Panc1 (cell line): ENCODE results near the gene KCNQ1. TPM values are rescaled to one million over a fixed set of nuclear protein-coding genes. Genes with fewer than 3 reads are reported as not detected.

Experiments used
- ATAC-seq: fragments of 200-7000 bp; cut with Tn5 transposase; 2 replicates; pipeline ENCODE4 v1.9.1; 2020; ENCODE audit warnings: mild to moderate bottlenecking, moderate library complexity
- BruUV-seq: library from RNA; stranded (reverse); fragments of 400-500 nt; replicated peaks from 2 replicates; lab custom pipeline; 2021; lab: Mats Ljungman, UMichigan
- CTCF ChIA-PET: fragments of 300-600 bp; sonication (Branson Sonifier 250); formaldehyde crosslinking; loops from one replicate; lab custom pipeline; 2022; ENCODE audit warnings: antibody characterized with exemption; lab: Charles Lee
- POLR2A ChIA-PET: fragments of 300-600 bp; sonication (Branson Sonifier 250); formaldehyde crosslinking; loops from one replicate; lab custom pipeline; 2022; ENCODE audit warnings: antibody characterized with exemption; lab: Charles Lee
- DNase-seq: peaks from one replicate; pipeline ENCODE4 v3.0.0-alpha.2; 2010; ENCODE audit warnings: low read depth, low spot score
- H3K27ac ChIP-seq: 2 replicates; pipeline ENCODE4 v1.5.1; 2011; ENCODE audit warnings: mild to moderate bottlenecking, low read length, inconsistent platforms
- H3K27me3 ChIP-seq: fragments of 200-500 bp; sonication (Bioruptor generic); 2 replicates; pipeline ENCODE4 v1.6.0; 2014; ENCODE audit warnings: low read length, inconsistent platforms; ENCODE audit not compliant: control insufficient read depth, insufficient read depth
- H3K36me3 ChIP-seq: fragments of 200-500 bp; sonication (Bioruptor generic); 2 replicates; pipeline ENCODE4 v1.5.1; 2014; ENCODE audit warnings: inconsistent platforms, mild to moderate bottlenecking, low read length, moderate library complexity; ENCODE audit not compliant: control insufficient read depth, insufficient read depth
- H3K4me1 ChIP-seq: 2 replicates; pipeline ENCODE4 v1.5.1; 2011; ENCODE audit warnings: inconsistent platforms, mild to moderate bottlenecking, low read length, moderate library complexity; ENCODE audit not compliant: control insufficient read depth, insufficient read depth
- H3K4me3 ChIP-seq, 2 experiments: 2 replicates each; pipeline ENCODE4 v1.5.1; 2011 to 2012; ENCODE audit warnings: low read depth in 2 of 2, low read length in 2 of 2, mild to moderate bottlenecking in 2 of 2, inconsistent platforms in 1 of 2, moderate library complexity in 1 of 2
- H3K9me3 ChIP-seq: fragments of 200-500 bp; sonication (Bioruptor generic); 2 replicates; pipeline ENCODE4 v1.5.1; 2014; ENCODE audit warnings: low read depth, mild to moderate bottlenecking, inconsistent platforms, low read length, moderate library complexity; ENCODE audit not compliant: control insufficient read depth, insufficient read depth
- CTCF ChIP-seq: fragments of 450-650 bp; IDR thresholded peaks from 2 replicates; pipeline ENCODE4 v1.5.1; 2017; ENCODE audit warnings: mild to moderate bottlenecking
- POLR2AphosphoS5 ChIP-seq: IDR thresholded peaks from 2 replicates; pipeline ENCODE4 v1.6.1; 2012; ENCODE audit warnings: mild to moderate bottlenecking, low read depth, low read length, moderate library complexity
- SIN3A ChIP-seq: IDR thresholded peaks from 2 replicates; pipeline ENCODE4 v1.6.1; 2012; ENCODE audit warnings: low read depth, mild to moderate bottlenecking, low read length, moderate library complexity, borderline replicate concordance; ENCODE audit not compliant: insufficient read depth
- TCF7L2 ChIP-seq: IDR thresholded peaks from 2 replicates; pipeline ENCODE4 v1.6.1; 2011; ENCODE audit warnings: mild to moderate bottlenecking, low read depth, low read length, inconsistent platforms
- in situ Hi-C: cut with HindIII; loops from 2 replicates; pipeline ENCODE4 v1.10.0; 2016; ENCODE audit warnings: low sequenced_read_pairs, low pct_unique_long_range_greater_than_20kb
- intact Hi-C: fragments of 100-400 bp; cut with micrococcal nuclease; formaldehyde crosslinking; loops from one replicate; pipeline ENCODE4 v1.10.0; 2022; ENCODE audit not compliant: unreplicated experiment
- total RNA-seq: library from RNA; stranded (reverse); gene quantifications from one replicate; pipeline ENCODE4 v1.2.1, GENCODE V29; 2021; ENCODE audit not compliant: unreplicated experiment
- TF ChIP-seq, protein P1 (sequence below), 2 experiments: IDR thresholded peaks; 2 replicates each; pipeline ENCODE4 v1.6.1; 2011 to 2012; ENCODE audit warnings: low read depth in 2 of 2, control low read depth in 1 of 2, low read length in 1 of 2, mild to moderate bottlenecking in 1 of 2, moderate library complexity in 1 of 2; ENCODE audit not compliant: insufficient read depth in 1 of 2

Gene KCNQ1
- total RNA-seq, 1 experiment from 2014 or later, result 1.0 TPM

DNA sequence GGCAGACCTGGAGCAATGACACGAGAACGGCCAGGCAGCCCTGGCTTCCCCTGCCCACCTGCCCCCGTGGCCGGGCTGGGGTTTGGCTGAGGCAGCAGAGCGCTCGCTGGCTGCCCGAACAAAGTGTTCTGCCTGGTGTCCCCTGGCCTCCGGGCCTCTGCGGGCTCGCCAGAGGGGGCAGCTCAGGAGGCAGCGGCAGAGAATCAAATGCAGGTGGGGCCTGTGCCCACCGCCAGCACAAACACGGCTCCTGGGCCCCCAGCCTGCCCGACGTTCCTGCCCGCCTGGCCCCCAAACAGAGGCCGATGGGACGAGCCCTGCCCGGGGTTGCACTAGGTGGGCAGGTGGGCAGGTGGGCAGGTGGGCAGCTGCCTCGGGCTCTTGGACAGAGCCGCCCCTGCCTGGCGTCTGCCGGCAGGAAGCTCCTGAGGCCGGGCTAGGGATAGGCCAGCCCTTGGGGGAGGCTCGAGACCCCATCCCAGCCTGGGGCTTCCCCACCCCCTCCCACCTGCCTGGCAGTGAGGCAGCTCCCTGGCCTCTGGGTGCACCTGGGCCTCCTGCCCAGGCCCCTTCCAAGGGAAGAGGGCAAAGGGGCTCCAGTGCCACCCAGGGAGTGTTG lies 394.0 kb downstream of the KCNQ1 start:
- no peaks in the 10 kb centered on the region for H3K27me3 ChIP-seq
- intact Hi-C loops, result no loop called here
- no TSS peak for BruUV-seq
- POLR2A ChIA-PET, result no interaction called here
- in situ Hi-C loops, result no loop called here
- H3K36me3 ChIP-seq, result no peaks in the 10 kb centered on the region
- CTCF ChIA-PET, result no interaction called here
- H3K27ac ChIP-seq, result no peak overlapping the region
- H3K9me3 ChIP-seq, result no peaks in the 10 kb centered on the region
- H3K4me1 ChIP-seq, result peaks cover 5% of the 10 kb centered on the region
- DNase-seq (no peak), ATAC-seq (no peak)
- H3K4me3 ChIP-seq, result no peak overlapping the region
- TF ChIP-seq CTCF (no peak), POLR2AphosphoS5 (no peak), TCF7L2 (no peak)

GRCh38 chr11:2839395-2839943 lies 394.7 kb downstream of the KCNQ1 start:
- no TSS peak for BruUV-seq
- no peak for ATAC-seq
- in situ Hi-C loops (no loop called here), intact Hi-C loops (no loop called here)
- Histone ChIP-seq H3K9me3 (no peaks in the 10 kb centered on the region), H3K4me1 (peaks cover 5% of the 10 kb centered on the region), H3K4me3 (no peak overlapping the region), H3K27me3 (no peaks in the 10 kb centered on the region), H3K27ac (no peak overlapping the region), H3K36me3 (no peaks in the 10 kb centered on the region)
- ChIA-PET CTCF (no interaction called here), POLR2A (no interaction called here)
- TF ChIP-seq, protein P1, sequence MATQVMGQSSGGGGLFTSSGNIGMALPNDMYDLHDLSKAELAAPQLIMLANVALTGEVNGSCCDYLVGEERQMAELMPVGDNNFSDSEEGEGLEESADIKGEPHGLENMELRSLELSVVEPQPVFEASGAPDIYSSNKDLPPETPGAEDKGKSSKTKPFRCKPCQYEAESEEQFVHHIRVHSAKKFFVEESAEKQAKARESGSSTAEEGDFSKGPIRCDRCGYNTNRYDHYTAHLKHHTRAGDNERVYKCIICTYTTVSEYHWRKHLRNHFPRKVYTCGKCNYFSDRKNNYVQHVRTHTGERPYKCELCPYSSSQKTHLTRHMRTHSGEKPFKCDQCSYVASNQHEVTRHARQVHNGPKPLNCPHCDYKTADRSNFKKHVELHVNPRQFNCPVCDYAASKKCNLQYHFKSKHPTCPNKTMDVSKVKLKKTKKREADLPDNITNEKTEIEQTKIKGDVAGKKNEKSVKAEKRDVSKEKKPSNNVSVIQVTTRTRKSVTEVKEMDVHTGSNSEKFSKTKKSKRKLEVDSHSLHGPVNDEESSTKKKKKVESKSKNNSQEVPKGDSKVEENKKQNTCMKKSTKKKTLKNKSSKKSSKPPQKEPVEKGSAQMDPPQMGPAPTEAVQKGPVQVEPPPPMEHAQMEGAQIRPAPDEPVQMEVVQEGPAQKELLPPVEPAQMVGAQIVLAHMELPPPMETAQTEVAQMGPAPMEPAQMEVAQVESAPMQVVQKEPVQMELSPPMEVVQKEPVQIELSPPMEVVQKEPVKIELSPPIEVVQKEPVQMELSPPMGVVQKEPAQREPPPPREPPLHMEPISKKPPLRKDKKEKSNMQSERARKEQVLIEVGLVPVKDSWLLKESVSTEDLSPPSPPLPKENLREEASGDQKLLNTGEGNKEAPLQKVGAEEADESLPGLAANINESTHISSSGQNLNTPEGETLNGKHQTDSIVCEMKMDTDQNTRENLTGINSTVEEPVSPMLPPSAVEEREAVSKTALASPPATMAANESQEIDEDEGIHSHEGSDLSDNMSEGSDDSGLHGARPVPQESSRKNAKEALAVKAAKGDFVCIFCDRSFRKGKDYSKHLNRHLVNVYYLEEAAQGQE (IDR thresholded peaks at IDR 0.05; ENCODE audit: insufficient read depth in 1 of 2, low read depth in 2 of 2, low read length in 1 of 2), result no peak
- TF ChIP-seq SIN3A, result no peak
- TF ChIP-seq TCF7L2, result no peak
- TF ChIP-seq CTCF, result no peak
- no peak for TF ChIP-seq POLR2AphosphoS5
- DNase-seq, result no peak
